Erythroblast (primary cell): ENCODE results near the gene THADA.
"Not testable (repeated sequence)": the region's sequence is repeated elsewhere in the genome, so short reads cannot be mapped to it uniquely, and the experiment has no call there.

Experiments used
- GATA1 ChIP-seq: IDR thresholded peaks from 2 replicates; pipeline ENCODE4 v1.6.1; 2011; ENCODE audit warnings: low read depth, mild to moderate bottlenecking, control low read depth, low read length, moderate library complexity
- POLR2A ChIP-seq: IDR thresholded peaks from 2 replicates; pipeline ENCODE4 v1.6.1; 2011; ENCODE audit warnings: mild to moderate bottlenecking, low read length

- not testable (repeated sequence) for TF ChIP-seq POLR2A, GATA1
Observed at GRCh38 chr2:43396344-43396743, 199.5 kb downstream of the THADA start.
